Caco-2 (cell line): ENCODE measurements around the gene FAM89B. TPM values are rescaled to one million over a fixed set of nuclear protein-coding genes. Genes with fewer than 3 reads are reported as not detected.

ENCODE experiments used
- BruUV-seq: library from RNA; stranded (reverse); fragments of 400-500 nt; replicated peaks from 2 replicates; lab custom pipeline; 2021; lab: Mats Ljungman, UMichigan
- CTCF ChIA-PET: fragments of 300-600 bp; sonication (Branson Sonifier 250); formaldehyde crosslinking; loops from one replicate; lab custom pipeline; 2022; ENCODE audit warnings: antibody characterized with exemption; lab: Charles Lee
- POLR2A ChIA-PET: fragments of 300-600 bp; sonication (Branson Sonifier 250); formaldehyde crosslinking; loops from one replicate; lab custom pipeline; 2022; ENCODE audit warnings: antibody characterized with exemption; lab: Charles Lee
- DNase-seq, 2 experiments: peaks; one replicate each; pipeline versions ENCODE4 v3.0.0 to v3.0.0-alpha.2; 2020 to 2022
- H3K27me3 ChIP-seq: replicated peaks from 2 replicates; pipeline ENCODE4 v1.6.0; 2011; ENCODE audit warnings: low read length; ENCODE audit not compliant: control insufficient read depth, insufficient read depth
- H3K36me3 ChIP-seq: 2 replicates; pipeline ENCODE4 v1.5.1; 2011; ENCODE audit warnings: low read length; ENCODE audit not compliant: control insufficient read depth, insufficient read depth
- H3K4me1 ChIP-seq: fragments of 250-450 bp; sonication (Bioruptor Pico); 2 replicates; pipeline ENCODE4 v1.5.1; 2020; ENCODE audit warnings: mild to moderate bottlenecking
- H3K4me3 ChIP-seq: 2 replicates; pipeline ENCODE4 v1.5.1; 2011; ENCODE audit warnings: low read depth, mild to moderate bottlenecking, control low read depth, low read length
- H3K9me3 ChIP-seq: fragments of 250-450 bp; sonication (Bioruptor Pico); 2 replicates; pipeline ENCODE4 v1.5.1; 2020; ENCODE audit warnings: mild to moderate bottlenecking, moderate library complexity
- H3K27ac Mint-ChIP-seq: one replicate; pipeline ENCODE4 v1.8.0; 2022; ENCODE audit warnings: mixed read lengths; ENCODE audit not compliant: unreplicated experiment
- H3K27me3 Mint-ChIP-seq: one replicate; pipeline ENCODE4 v1.8.0; 2022; ENCODE audit warnings: mixed read lengths; ENCODE audit not compliant: insufficient read depth, unreplicated experiment
- H3K36me3 Mint-ChIP-seq: one replicate; pipeline ENCODE4 v1.8.0; 2022; ENCODE audit warnings: mild to moderate bottlenecking, mixed read lengths; ENCODE audit not compliant: insufficient read depth, unreplicated experiment
- H3K4me1 Mint-ChIP-seq: one replicate; pipeline ENCODE4 v1.8.0; 2022; ENCODE audit warnings: low read depth, mixed read lengths; ENCODE audit not compliant: unreplicated experiment
- H3K4me3 Mint-ChIP-seq: one replicate; pipeline ENCODE4 v1.8.0; 2022; ENCODE audit warnings: mild to moderate bottlenecking, moderate library complexity, mixed read lengths; ENCODE audit not compliant: unreplicated experiment
- H3K9me3 Mint-ChIP-seq: one replicate; pipeline ENCODE4 v1.8.0; 2022; ENCODE audit warnings: mixed read lengths; ENCODE audit not compliant: unreplicated experiment
- CTCF ChIP-seq, 2 experiments: fragments of 200-600 bp in 1 of 2; IDR thresholded peaks; 1 replicate in 1 of 2; 2 replicates in 1 of 2; pipeline versions ENCODE4 v1.5.1 to v1.8.0; 2011 to 2022; ENCODE audit warnings: antibody characterized with exemption in 1 of 2, control low read depth in 1 of 2, inconsistent platforms in 1 of 2, low read depth in 1 of 2, low read length in 1 of 2, mild to moderate bottlenecking in 1 of 2, moderate library complexity in 1 of 2; ENCODE audit not compliant: insufficient read depth in 1 of 2, severe bottlenecking in 1 of 2, unreplicated experiment in 1 of 2
- intact Hi-C: fragments of 100-400 bp; cut with micrococcal nuclease; formaldehyde crosslinking; loops from one replicate; pipeline ENCODE4 v1.10.0; 2022; ENCODE audit not compliant: unreplicated experiment
- total RNA-seq: library from RNA; stranded (reverse); gene quantifications from 2 replicates; pipeline ENCODE4 v1.2.3, GENCODE V29; 2022

The FAM89B gene
- total RNA-seq, 1 experiment from 2014 or later = 26.9 TPM

- H3K9me3 ChIP-seq = no peaks in the 10 kb centered on the region
- Mint-ChIP-seq H3K9me3 (no peaks in the 10 kb centered on the region), H3K4me3 (peak overlapping the region; percentile 98), H3K27me3 (no peaks in the 10 kb centered on the region), H3K4me1 (peaks cover 9% of the 10 kb centered on the region), H3K36me3 (peaks cover 53% of the 10 kb centered on the region), H3K27ac (peak overlapping the region; percentile 72)
- POLR2A ChIA-PET = interaction anchor here (0.6 kb wide), 2 partner anchors 16 to 274 kb away, joined by 3 to 4 read pairs; no protein-coding TSS in a partner anchor
- intact Hi-C loops = loop anchor here (1.0 to 2.0 kb wide), 2 partner anchors 18 to 32 kb away; no protein-coding TSS in a partner anchor
- no peak for TF ChIP-seq CTCF (IDR thresholded peaks at IDR 0.05; ENCODE audit: insufficient read depth in 1 of 2, low read depth in 1 of 2, low read length in 1 of 2, severe bottlenecking in 1 of 2, unreplicated experiment in 1 of 2)
- H3K27me3 ChIP-seq = no peaks in the 10 kb centered on the region
- BruUV-seq = no TSS peak
- peak; percentile 58 to 75 for DNase-seq
- CTCF ChIA-PET = interaction anchor here (0.9 kb wide), 1 partner anchor 19 kb away, joined by 5 read pairs; no protein-coding TSS in a partner anchor
- no peaks in the 10 kb centered on the region; the same call in none of the 2 replicates for H3K36me3 ChIP-seq
- peaks cover 38% of the 10 kb centered on the region for H3K4me1 ChIP-seq
- peak overlapping the region; percentile 56 for H3K4me3 ChIP-seq
Measured at GRCh38 chr11:65574811-65575567, 2.7 kb downstream of the FAM89B start.

- peaks cover 12% of the 10 kb centered on the region for H3K4me1 Mint-ChIP-seq
- no peak for TF ChIP-seq CTCF (IDR thresholded peaks at IDR 0.05; ENCODE audit: insufficient read depth in 1 of 2, low read depth in 1 of 2, low read length in 1 of 2, severe bottlenecking in 1 of 2, unreplicated experiment in 1 of 2)
Measured at GRCh38 chr11:65575568-65576231, 3.4 kb downstream of the FAM89B start, which contains the start of gene EHBP1L1. EHBP1L1 (plus strand) TSS chr11:65576053; CDS start chr11:65576303, 250 bp downstream.

More at GRCh38 chr11:65575568-65576231, 3.4 kb downstream of the FAM89B start, which contains the start of gene EHBP1L1:
- intact Hi-C loops = loop anchor here (2.0 kb wide), 1 partner anchor 17 kb away; no protein-coding TSS in a partner anchor
- Mint-ChIP-seq H3K4me3 (peak within 1 kb of the TSS; percentile 98), H3K9me3 (no peaks in the 10 kb centered on the region), H3K27ac (peak within 1 kb of the TSS; percentile 72), H3K27me3 (no peaks in the 10 kb centered on the region), H3K36me3 (peaks cover 46% of the 10 kb centered on the region)
- H3K4me3 ChIP-seq = peak within 1 kb of the TSS; percentile 56
- no TSS peak for BruUV-seq
- ChIA-PET CTCF (interaction anchor here (0.5 to 1.0 kb wide), 4 partner anchors 16 to 312 kb away, joined by 3 to 5 read pairs (median 3); partner anchors contain the start of gene FIBP), POLR2A (interaction anchor here (0.6 to 1.0 kb wide), 4 partner anchors 15 to 300 kb away, joined by 3 to 4 read pairs (median 4); no protein-coding TSS in a partner anchor)
- H3K36me3 ChIP-seq = no peaks in the 10 kb centered on the region; the same call in none of the 2 replicates
- H3K27me3 ChIP-seq = no peaks in the 10 kb centered on the region
- peak in 1 of 2 experiments; percentile 78 for DNase-seq
- H3K9me3 ChIP-seq = no peaks in the 10 kb centered on the region
- H3K4me1 ChIP-seq = peaks cover 38% of the 10 kb centered on the region
